GM12873 (cell line): ENCODE data around the gene TPCN2.

Experiments
- CTCF ChIP-seq: IDR thresholded peaks from 2 replicates; pipeline ENCODE4 v1.5.1; 2012; ENCODE audit warnings: low read depth, mild to moderate bottlenecking, moderate library complexity, low read length, control low read depth; ENCODE audit not compliant: insufficient read depth; ENCODE audit errors: missing control alignments

Gene TPCN2

DNA sequence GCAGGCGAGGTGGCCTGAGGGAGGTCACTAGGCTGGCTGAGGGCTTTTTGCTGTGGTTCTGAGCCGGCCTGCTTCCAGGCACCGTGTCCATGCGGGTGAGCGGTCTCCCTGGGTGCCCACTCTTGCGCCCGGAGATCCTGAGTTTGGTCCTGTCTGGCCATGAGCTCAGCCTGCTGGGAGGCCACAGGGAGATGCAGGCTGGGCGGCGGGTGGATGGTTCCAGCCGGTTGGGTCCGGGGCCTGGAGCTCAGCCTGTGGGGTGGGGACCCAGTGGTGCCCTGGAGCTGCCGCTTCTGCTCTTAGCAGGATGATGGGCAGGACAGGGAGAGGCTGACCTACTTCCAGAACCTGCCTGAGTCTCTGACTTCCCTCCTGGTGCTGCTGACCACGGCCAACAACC lies 18.5 kb downstream of the TPCN2 start:
- TF ChIP-seq CTCF, result no peak

DNA sequence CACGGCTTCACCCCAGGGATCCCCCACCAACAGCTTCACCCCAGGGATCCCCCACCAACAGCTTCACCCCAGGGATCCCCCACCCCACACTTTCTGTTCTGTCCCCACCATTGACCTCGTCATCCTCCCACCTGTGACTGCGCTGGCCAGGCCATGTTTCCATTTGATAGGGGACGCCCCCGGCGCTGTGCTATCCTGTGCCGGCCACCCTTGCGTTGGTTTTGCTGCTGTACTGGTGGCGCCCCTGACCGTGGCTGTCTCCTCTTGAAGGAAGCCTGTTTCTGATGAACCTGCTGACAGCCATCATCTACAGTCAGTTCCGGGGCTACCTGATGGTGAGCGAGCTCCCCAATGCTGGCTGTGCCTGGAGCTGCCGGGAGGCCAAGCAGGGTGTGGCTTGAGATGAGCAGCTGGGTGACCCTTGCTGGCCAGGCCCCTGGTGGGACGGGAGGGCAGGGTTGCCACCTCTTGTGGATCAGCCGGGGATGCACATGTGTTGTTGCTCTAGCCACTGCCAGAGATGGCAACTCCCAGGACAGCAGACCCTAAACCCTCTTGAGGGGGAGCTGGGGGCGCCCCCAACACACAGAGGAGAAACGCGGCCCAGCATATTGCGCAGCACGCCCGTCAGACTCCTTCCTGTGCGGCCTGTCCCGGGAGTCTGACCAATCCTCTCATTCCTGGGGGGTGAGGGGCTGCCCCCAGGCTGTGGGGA lies 22.5 kb downstream of the TPCN2 start:
- no peak for TF ChIP-seq CTCF

DNA sequence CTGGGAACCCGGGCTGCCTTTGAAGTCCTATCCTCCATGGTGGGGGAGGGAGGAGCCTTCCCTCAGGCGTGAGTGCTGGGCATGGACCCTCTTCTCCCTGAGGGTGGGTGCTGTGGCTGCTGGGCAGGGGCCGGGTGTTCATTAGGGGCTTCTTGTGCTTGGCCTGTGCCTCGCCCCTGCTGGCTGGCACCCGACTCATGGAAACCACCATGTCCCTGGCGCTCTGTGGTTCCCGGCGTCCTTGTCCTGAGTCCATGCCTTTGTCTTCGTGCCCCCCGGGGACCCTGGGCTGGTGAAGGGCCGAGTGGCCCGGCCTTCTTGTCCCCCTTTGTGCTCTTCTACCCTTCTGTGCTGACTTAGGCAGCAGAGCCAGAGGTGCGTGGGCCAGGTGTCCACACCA lies 23.2 kb downstream of the TPCN2 start:
- TF ChIP-seq CTCF, result no peak

DNA sequence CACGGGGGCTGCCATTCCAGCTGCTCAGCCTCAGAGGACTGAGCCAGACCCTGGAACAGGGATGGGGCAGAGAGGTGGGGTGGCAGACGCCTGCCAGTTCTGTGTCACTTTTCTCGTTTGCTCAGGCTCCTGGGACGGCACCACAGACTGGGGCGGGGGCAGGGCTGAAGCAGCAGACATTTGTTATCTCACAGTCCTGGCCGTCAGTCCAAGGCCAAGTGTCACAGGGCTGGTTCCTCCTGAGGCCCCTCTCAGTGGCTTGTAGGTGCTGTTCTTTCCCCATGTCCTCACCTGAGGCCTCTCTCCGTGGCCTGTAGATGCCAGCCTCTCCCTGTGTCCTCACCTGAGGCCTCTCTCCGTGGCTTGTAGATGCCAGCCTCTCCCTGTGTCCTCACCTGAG lies 24.7 kb downstream of the TPCN2 start:
- TF ChIP-seq CTCF, result no peak

- no peak for TF ChIP-seq CTCF
Observed at GRCh38 chr11:69074375-69075140, 25.8 kb downstream of the TPCN2 start.

DNA sequence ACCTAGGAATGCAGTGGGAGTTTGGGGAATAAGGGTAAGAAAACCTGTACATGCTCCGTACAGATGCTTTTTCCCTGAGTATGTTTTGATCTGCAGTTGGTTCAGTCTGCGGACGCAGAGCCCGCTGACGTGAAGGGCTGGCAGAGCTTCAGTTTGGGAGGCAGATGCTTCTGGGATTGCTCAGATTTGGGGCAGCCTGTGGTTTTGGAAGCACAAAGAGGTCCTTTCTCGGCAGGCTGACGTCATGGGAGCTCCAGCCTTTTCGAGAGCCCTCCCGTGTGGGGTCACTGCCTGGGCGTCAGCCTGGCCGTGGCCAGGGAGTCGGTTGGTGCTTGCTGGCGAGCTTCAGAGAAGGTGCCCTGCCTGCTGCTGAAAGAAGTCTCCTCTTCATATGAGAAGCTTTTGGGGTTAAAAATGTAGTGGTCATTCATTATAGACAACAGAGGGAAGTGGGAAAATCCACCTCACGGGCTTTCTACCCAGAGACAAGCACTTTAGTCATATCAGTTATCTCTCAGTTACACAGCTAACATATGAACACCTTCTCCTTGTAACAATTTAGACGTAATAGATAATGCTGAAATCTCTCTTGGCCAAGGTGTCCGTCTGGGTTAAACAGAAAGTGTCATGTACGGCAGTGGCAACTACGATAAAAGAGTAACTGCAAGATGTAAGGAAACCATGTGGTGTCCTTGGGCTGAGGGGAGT lies 26.8 kb downstream of the TPCN2 start:
- TF ChIP-seq CTCF, result no peak

DNA sequence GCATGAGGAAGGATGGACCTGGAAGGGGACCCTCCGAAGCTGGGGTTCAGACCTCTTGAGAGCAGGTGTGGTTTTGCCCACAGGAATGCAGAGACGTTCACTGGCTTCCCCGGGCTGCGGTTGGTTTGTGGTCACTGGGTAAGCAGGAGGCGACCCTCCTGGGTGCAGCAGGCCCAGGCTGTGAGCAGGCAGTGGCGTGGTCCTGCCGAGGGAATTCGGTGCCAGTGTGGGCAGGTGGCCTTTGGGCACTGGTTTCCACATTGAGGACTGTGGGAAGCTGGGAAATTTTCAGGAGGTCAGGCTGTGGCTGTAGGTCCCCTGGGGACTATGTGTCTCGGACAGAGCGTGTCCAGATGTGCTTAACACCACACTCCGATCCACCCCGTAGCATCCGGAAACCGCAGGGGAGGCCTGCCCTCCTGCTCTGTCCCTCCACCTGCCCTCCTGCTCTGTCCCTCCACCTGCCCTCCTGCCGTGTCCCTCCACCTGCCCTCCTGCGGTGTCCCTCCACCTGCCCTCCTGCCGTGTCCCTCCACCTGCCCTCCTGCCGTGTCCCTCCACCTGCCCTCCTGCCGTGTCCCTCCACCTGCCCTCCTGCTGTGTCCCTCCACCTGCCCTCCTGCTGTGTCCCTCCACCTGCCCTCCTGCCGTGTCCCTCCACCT lies 27.5 kb downstream of the TPCN2 start:
- no peak for TF ChIP-seq CTCF
